GM18867 (cell line): Measurements from ENCODE around the gene HEG1.

ENCODE experiments used
- ATAC-seq: cut with Tn5 transposase; IDR thresholded peaks from one replicate; pipeline ENCODE4 v1.9.1; 2021; ENCODE audit warnings: mild to moderate bottlenecking, moderate library complexity; ENCODE audit not compliant: unreplicated experiment

The HEG1 gene

DNA sequence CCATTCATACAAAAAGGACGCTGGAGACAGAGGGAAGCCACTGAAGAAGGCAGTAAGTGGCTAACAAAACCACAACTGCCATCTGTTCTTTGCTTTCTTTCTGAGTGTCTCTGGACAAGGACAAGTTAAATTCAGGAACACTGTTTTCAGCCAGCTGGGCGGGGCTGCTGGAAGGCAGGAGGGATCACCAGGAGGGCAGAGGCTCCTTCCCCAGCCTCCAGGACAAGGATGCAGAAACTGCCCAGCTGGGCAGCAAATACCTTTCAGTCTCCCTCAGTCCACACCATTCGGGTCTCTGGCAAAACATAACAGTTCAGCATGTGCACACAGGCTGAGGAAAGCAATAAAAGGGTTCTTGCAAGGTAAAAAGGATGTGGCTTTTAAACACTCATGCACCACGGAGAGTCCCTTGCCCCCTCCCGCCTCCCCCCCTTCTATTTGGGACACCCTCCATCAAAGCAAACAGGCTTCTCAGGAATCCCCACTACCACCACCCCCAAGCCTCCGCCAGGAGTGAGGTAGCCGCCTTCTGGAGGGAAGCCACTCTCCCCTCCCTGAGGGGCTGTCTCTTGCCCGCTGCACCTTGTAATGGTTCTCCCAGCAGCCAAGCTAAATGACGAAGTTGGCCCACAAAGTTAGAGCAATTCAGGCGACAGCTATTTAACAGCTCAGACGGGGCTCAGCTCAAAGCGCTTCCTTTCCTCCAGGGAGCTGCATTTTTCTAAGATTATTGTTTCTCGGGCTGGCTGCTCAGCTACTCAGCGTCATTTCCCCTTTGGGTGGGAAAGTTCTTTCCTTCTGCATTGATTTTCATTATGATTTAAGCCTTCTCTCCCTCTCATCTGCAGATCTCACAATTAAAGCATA, 3.8 kb downstream of the HEG1 start:
- ATAC-seq, result no peak

DNA sequence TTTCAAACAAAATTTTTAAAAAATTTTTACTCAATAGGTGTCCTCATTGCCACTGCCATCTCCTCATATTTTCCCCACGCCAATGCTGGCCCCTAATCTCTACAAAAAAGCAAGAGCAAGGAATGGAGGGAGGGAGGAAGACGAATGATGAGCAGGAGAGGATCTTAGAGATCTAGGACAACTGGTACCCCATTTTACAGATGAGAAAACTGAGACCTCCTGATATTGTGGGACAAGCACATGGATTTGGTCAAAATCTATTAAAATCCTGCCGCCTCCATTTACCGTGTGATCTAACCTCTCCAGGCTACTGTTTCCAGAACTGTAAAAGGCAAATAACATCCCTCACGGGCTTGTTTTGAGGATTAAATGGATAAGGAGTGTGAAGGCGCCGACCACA, 4.6 kb downstream of the HEG1 start:
- no peak for ATAC-seq

DNA sequence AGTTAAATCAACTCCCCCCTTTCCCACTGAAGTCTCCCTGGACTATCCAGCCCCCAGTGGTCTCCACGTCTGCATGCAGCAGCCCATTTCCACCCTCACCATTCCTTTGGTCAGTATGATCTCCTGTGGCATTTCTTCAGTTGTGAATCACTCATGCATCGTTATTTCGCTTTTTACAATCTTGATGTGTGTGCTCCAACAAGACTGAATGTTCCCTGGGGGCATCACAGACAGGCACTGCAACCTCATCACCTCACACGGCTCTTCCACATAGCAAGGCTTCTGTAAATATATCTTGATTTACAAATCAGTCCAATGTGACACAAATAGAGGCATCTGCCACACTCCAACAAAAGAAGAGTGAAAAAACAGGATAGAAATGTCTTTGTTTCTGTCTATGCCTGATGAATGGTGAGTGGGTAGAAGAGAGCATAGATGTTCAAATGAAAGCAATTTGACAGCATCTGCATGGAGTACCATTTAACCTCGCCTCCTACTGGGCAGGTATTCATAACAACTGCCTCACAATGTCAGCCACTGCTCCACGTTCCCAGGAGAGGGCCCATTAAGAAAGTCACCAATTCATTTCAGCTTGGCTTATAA, 5.2 kb downstream of the HEG1 start:
- no peak for ATAC-seq

DNA sequence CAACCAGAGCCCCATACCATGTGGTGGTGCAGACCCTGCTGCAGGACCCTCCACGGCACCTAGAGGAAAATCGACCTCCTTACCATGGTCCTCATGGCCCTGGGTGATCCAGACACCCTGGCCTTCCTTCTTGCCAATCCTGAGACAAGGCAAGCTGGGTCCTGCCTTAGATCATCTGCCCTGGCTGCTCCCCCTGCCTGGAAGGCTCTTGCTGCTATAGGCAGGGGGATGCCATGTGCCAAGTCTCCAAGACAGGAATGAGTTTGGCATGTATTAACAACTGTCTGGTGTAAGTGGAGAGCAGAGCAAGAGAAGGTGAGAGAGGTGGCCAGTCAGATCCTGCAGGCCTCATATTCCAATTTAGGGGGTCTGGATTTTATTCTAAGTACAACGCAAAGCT, 7.5 kb downstream of the HEG1 start:
- ATAC-seq, result no peak

DNA sequence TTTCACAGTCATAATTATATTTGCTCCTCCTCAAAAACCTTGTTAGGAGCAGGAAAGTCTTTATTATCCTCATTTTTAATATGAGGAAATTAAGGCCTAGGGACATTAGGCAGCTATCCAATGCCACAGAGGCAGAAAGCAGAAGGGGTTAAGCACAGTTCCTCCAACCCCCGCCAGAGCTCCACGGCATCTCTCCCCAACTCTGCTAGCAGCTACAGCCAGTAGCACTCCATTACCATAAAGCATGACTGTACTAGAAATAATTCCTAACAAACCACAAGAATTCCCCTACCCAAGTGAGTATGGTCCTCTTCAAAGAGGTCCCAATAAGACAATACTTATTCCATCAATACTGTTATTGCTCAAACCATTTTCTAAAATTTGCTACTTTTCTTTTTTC, 9.8 kb downstream of the HEG1 start:
- no peak for ATAC-seq

DNA sequence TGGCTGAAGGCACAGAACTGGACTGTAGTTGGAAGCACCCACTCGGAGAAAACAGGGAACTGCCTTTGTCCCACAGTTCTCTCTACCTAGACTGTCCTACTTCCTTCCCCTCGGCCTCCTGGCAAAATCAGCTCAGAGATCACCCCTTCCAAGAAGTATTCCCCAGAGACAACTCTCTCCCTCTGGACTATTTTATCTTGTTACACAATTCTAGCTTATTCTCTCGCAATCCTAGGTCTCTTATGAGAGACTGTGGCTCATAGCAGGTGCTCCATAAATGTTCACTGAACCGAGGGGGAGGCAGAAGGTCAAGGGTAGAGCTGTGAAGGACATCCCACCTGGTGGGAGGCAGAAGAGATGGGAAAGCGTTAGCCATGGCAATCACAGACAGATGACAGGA, 10.6 kb downstream of the HEG1 start:
- no peak for ATAC-seq

DNA sequence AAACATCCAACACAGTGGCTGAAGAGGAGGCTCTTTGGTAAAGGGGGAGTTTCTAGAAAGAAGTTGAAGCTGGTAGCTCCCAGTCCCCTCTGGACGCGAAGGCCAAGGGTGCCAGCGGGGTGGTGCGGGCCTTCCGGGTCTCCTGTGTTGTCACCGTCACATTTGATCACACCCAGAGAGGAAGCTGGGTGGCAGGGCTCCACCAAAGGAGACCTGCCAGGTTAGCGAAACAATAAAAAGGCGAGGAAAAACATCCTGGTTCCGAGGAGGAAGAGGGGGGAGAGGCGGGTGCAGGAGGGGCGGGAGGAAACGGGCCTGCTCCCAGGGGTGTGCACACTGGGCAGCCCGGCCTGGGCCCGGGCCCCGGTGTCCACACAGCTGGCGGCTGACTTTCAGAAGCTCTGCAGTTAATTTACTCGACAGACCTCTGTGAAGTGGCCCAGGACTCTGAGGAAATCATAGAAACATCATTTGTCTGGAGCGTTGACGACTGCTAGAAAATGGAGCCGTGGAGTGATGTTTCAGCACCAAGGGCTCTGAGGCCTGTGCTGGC, 12.1 kb downstream of the HEG1 start:
- ATAC-seq, result no peak

DNA sequence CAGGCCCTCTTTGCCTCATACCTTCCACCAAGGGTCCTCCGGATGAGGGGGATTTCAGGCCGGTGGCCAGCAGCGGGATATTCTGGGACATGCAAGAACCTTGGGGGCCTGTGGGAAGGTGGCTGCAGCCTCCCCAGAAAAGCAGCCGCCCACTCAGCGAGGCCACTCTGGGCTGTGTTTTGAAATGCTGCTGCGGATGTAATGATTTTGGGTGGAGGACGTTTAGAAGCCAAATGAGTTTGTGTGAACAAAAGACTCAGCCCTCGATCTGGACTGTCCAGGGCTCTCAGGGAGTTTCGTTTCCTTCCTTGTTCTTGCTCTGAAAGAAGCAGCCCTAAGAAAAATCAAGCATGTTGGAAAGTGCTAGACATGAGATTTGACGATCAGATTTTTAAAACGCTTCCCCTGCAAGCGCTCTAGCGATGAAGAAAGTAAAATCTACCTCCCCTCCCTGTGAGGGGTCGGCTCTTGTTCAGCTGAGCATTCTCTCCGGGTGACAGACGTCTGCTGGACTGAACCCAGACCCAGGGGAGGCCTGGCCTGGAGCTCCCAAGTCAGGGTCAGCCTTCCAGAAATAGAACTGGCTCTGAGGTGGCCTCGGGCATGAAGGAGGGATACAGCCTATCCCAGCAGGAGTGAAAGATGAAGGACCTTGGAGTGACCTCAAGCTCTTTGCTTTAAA, 12.9 kb downstream of the HEG1 start:
- no peak for ATAC-seq

DNA sequence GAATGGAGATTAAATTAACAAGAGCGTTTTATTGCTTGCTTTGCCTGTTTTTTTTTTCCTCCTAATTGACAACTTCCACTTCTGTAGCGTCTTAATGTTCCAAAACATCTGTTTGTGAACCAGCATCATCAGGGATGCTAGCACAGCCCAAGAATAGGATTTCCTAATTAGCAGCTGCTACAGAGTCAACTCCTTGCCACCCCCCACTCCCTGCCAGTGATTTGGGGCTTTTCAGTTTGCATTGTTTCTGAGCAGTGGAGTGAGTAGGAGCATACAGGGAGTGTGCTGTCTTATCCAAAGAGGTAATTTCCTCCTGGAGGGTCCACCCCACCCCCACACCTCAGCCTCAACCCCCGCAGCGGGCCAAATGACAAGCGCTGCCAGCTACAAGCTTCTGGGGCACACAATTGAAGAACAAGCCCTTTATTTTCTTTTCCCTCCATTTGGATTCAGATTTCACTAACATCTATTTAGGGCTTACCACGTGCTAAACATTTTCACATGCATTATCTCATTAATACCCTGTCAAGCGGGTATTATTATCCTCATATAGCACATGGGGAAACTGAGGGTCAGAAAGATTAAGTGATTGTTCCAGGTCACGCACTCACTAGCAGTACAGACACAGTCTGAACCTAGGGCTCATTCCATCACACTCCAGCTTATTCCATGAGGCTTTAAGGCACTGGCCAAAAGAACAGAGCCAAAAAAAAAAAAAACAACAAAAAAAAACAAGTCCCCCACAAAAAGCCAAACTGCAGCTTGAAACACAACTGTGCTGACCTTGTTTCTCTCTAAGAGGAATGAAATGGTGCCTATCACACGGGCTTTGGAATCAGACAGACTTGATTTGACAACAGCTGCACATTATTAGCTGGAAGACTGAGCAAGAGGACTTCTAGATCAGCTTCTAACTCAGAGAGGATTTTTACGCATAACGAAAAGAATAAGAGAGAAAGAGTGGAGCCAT, 16.4 kb downstream of the HEG1 start:
- no peak for ATAC-seq

DNA sequence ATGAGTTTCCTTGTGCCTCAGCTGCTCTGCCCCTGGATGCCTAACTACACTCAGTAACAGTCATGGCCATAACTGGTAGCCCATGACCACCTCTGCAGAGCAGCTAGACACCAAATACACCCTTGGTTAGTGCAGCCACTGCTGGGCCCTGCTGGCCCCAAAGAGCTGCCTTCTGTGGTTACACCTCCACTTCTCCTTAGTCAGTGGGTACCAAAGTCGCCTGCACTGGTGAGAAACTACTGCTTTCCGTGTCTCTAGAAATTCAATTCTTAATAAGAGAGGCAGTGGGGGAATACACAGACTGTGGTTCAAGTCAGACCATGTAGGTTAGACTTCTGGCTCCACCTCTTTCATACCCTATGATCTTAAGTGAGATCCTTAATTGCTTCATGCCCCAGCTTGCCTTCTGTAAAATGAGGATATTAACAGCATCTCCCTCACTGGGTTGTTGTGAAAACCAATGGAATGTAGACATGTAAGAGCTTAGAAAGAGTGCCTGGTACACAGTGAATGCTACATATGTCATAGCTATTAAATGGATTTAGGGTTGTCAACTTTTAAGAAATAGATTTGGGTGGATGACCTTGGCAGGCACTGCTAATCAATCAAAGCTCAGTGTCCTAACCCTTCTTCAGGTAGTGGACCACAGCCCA, 18.2 kb downstream of the HEG1 start:
- no peak for ATAC-seq

DNA sequence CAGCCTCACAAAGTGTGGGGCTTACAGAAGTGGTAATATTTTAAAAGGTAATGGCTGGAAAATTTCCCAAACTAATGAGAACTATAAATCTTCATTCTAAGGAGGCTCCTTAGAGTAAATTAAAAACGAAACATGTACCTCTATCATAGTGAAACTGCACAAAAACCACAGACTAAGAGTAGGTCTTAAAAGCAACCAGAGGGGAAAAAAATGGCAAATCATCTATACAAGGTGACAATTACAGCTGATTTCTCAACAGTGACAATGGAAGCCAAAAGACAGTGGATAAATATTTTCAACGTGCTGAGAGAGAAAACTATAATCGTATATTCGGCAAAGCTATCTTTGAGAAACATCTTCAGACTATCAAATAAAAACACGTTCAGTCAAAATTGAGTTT, 20.6 kb downstream of the HEG1 start:
- ATAC-seq, result peak; percentile 64

DNA sequence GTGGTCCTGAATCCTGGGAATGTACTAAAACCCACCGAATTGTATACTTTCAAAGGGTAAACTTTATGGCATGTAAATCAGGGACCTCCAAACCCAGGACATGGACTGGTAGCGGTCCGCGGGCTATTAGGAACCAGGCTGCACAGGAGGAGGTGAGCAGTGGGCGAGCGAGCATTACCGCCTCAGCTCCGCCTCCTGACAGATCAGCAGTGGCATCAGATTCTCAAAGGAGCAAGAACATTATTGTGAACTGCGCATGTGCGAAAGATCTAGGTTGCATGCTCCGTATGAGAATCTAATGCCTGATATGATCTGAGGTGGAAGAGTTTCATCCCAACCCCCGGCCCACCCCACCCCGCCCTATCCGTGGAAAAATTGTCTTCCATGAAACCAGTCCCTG, 22.2 kb downstream of the HEG1 start:
- ATAC-seq, result no peak

DNA sequence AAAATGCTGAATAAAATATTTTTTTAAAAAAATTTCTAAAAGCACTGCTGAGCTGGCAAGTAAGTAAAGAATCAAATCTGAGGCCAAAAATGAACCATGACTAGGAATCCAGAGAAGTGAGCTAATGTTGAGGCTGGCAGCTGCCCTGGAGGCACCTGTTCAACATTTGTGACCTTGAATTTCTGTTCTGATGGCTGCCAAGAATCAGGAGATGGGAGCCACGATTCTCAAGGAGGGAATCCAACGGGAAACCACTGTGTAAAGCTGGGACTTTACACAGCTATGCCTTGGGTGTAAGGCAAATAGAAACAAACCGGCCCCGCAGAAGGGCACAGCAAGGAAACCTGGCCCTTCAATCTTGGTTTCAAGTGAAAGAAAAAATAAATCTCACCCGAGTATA, 22.7 kb downstream of the HEG1 start:
- ATAC-seq, result no peak

DNA sequence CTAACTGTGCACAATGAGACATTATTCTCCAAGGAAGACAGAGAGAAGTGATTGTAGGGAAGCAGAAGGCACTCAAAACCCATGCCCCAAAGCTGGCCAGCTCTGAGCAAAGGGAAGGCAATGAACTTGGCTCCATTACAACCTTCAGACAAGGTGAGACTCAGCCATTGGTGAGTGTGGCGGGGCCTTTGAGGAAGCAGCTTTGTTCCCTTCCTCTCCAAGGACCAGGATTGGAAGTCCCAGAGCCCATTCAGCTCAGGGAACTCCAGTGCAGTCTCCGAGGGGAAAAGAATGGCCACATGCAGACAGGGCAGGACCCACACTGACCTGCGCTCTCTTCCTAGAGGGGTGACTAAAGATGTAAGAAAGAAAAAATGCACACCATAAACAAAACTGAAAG, 23.1 kb downstream of the HEG1 start:
- ATAC-seq, result no peak

DNA sequence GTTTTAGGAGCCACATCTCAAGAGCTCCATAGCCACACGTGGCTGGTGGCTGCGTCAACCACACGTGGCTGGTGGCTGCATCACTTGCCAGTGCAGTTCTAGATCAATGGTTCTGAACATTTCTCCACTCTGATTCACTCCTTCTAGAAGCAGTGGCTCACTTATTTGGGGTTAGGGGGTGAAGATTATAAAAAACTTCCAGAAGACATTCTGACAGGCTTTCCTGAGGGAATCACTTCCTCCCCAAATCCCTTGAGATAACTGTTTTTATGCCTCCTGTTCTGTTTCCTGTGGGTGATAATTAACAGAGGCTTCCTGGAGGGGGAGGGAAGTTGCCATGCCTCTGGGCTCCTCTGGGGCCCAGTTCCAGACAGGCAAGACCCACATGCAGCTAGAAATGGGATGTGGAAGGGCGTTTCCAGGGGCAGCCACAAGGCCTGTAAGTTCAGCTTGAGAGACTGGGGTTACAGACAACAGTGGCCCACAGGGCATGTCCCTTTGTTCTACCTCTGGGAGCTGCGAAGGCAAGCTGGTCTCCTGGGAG, 23.6 kb downstream of the HEG1 start:
- ATAC-seq, result no peak

DNA sequence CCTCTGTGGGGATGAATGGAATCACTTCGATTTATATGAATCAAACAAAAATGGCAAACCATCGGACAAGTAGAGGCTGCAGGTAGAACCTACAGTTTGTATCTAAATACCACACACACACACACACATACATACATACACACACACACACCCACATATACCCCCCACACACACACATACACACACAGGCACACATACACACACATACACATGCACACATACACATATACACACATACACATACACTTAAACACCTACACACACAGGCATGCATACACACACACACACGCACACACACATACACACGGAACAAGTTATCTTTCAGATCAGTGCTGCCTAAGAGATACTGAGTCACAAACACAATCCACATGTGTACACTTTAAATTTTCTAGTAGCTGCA, 24.3 kb downstream of the HEG1 start:
- ATAC-seq, result no peak

DNA sequence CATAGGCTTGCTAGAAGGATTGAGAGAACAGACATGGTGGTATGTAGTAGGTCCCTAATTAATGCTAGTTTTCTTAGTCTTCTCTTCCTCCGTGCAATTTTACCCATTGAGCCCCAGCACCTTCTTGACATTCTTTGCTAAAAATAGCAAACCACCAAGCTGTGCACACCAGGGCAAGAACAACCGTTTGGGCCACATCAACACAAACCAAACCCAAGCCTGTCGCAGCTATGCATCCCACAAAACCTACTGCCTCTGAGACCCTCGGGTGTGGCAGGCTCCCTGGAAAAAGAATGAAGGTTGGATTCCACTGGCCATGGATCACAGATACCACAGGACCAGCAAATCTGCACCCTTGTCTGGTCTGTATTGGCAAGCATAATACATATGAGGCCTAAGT, 27.1 kb downstream of the HEG1 start:
- ATAC-seq, result no peak

DNA sequence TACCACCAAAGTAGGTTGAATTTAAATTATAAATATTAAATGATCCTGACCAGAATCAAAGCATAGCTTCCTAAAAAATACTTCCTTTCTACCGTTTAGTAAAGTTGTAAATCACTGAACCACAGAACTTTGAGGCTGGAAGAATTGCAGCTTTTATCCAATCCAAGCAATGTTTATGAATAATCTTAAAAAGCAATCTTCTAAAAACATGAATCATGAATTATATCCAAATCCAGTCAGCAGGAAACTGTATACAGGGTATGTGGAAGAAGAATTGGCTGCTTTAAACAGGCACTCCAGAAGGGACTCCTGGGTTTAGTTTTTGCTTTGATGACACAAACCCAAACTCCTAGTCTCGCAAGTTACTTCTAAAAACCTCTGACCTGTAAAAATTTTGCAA, 30.2 kb downstream of the HEG1 start:
- no peak for ATAC-seq

DNA sequence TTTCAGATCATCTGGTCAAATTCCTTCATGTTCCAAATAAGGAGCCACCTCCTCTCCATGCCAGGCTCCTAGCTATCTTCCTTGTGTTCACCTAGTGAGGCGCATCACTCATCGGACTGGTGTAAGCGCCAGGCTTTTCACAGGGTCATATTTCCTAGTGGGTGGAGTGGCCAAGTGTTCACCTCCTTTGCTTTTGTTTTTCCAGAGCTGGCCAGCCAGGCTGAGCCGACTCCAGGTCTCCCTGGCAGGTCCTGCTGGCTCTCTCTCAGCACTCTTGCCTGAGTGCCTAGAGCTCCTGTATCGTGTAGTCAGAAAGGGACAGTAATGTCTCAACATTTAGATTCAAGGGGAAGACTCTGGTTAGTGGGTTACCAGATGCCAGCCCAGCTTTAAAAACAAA, 31.0 kb downstream of the HEG1 start:
- ATAC-seq, result no peak
